Endothelial cell of umbilical vein (primary cell): ENCODE measurements around the gene ZBTB20. TPM values are rescaled to one million over a fixed set of nuclear protein-coding genes. Genes with fewer than 3 reads are reported as not detected.

ENCODE experiments used
- BruUV-seq: library from RNA; stranded (reverse); fragments of 400-500 nt; replicated peaks from 2 replicates; lab custom pipeline; 2021; lab: Mats Ljungman, UMichigan
- CTCF ChIA-PET: fragments of 300-600, 350-600 bp; sonication (Branson Sonifier 250); formaldehyde crosslinking; loops from one replicate; lab custom pipeline; 2021; ENCODE audit warnings: antibody characterized with exemption, inconsistent platforms; lab: Charles Lee
- POLR2A ChIA-PET: fragments of 300-600, 350-600 bp; sonication (Branson Sonifier 250); formaldehyde crosslinking; loops from one replicate; lab custom pipeline; 2021; ENCODE audit warnings: antibody characterized with exemption, inconsistent platforms; lab: Charles Lee
- DNase-seq: peaks from one replicate; pipeline ENCODE4 v3.0.0-alpha.2; 2011; ENCODE audit warnings: low read depth, low spot score
- FAIRE-seq: peaks from 2 replicates; lab custom pipeline; 2011; peaks lifted over from hg19 to GRCh38; lab: Jason Lieb, UNC
- H2AFZ ChIP-seq: 2 replicates; pipeline ENCODE4 v1.6.0; 2012; ENCODE audit warnings: low read depth, low read length, control low read depth, inconsistent platforms
- H3K27ac ChIP-seq: 2 replicates; pipeline ENCODE4 v1.5.1; 2011; ENCODE audit warnings: low read depth, mild to moderate bottlenecking, control low read depth, low read length, moderate library complexity; ENCODE audit not compliant: insufficient read depth
- H3K27me3 ChIP-seq, 2 experiments: 2 replicates each; pipeline versions ENCODE4 v1.6.0 to v1.6.1; 2011; ENCODE audit warnings: low read length in 2 of 2, mixed read lengths in 1 of 2; ENCODE audit not compliant: control insufficient read depth in 2 of 2, insufficient read depth in 2 of 2
- H3K36me3 ChIP-seq, 2 experiments: 2 replicates in 1 of 2; 3 replicates in 1 of 2; pipeline ENCODE4 v1.5.1; 2011; ENCODE audit warnings: low read length in 2 of 2, mild to moderate bottlenecking in 1 of 2, moderate library complexity in 1 of 2; ENCODE audit not compliant: control insufficient read depth in 2 of 2, insufficient read depth in 2 of 2; ENCODE audit errors: extremely low read depth in 1 of 2
- H3K4me1 ChIP-seq: 3 replicates; pipeline ENCODE4 v1.5.1; 2011; ENCODE audit warnings: mild to moderate bottlenecking, low read length; ENCODE audit not compliant: control insufficient read depth, insufficient read depth; ENCODE audit errors: extremely low read depth
- H3K4me2 ChIP-seq: 2 replicates; pipeline ENCODE4 v1.6.1; 2011; ENCODE audit warnings: low read length, control low read depth, mixed read lengths; ENCODE audit not compliant: insufficient read depth
- H3K4me3 ChIP-seq, 3 experiments: fragments of 200-600 bp in 1 of 3; sonication (generic), shearing (Covaris generic) in 1 of 3; replicated peaks in 1 of 3; 2 replicates each; pipeline ENCODE4 v1.5.1; 2011 to 2016; ENCODE audit warnings: control low read depth in 3 of 3, low read length in 3 of 3, mild to moderate bottlenecking in 2 of 3, inconsistent platforms in 1 of 3, low read depth in 1 of 3, moderate library complexity in 1 of 3; ENCODE audit not compliant: insufficient read depth in 1 of 3
- H3K79me2 ChIP-seq: 2 replicates; pipeline ENCODE4 v1.6.0; 2012; ENCODE audit warnings: low read length, inconsistent platforms; ENCODE audit not compliant: control insufficient read depth, insufficient read depth
- H3K9ac ChIP-seq: replicated peaks from 2 replicates; pipeline ENCODE3; 2011; ENCODE audit warnings: low read length, control low read depth; ENCODE audit not compliant: insufficient read depth; ENCODE audit errors: extremely low read depth
- H3K9me1 ChIP-seq: replicated peaks from 3 replicates; pipeline ENCODE4 v1.6.0; 2011; ENCODE audit warnings: mild to moderate bottlenecking, low read length; ENCODE audit not compliant: control insufficient read depth, insufficient read depth; ENCODE audit errors: extremely low read depth
- H3K9me3 ChIP-seq: replicated peaks from 2 replicates; pipeline ENCODE4 v1.5.1; 2012; ENCODE audit warnings: low read length, inconsistent platforms; ENCODE audit not compliant: control insufficient read depth, insufficient read depth
- H4K20me1 ChIP-seq: replicated peaks from 2 replicates; pipeline ENCODE3; 2011; ENCODE audit warnings: mild to moderate bottlenecking, low read length; ENCODE audit not compliant: control insufficient read depth, insufficient read depth; ENCODE audit errors: extremely low read depth
- EZH2 ChIP-seq: IDR thresholded peaks from 2 replicates; pipeline ENCODE4 v1.6.1; 2012; ENCODE audit warnings: borderline replicate concordance, low read depth, mild to moderate bottlenecking, moderate library complexity, low read length, inconsistent platforms; ENCODE audit not compliant: severe bottlenecking
- FOS ChIP-seq: IDR thresholded peaks from 2 replicates; pipeline ENCODE4 v1.6.1; 2011; ENCODE audit warnings: mild to moderate bottlenecking, low read length, moderate library complexity, borderline replicate concordance; ENCODE audit not compliant: insufficient read depth
- GATA2 ChIP-seq: IDR thresholded peaks from 2 replicates; pipeline ENCODE4 v1.7.0; 2011; ENCODE audit warnings: low read depth, mild to moderate bottlenecking, moderate library complexity, mixed read lengths, low read length; ENCODE audit not compliant: insufficient read length, insufficient read depth
- JUN ChIP-seq: IDR thresholded peaks from 2 replicates; pipeline ENCODE4 v1.6.1; 2011; ENCODE audit warnings: borderline replicate concordance, low read depth; ENCODE audit not compliant: insufficient read length, insufficient read depth
- MAX ChIP-seq: IDR thresholded peaks from 2 replicates; pipeline ENCODE4 v1.6.1; 2011; ENCODE audit not compliant: insufficient read depth, insufficient read length
- MYC ChIP-seq: IDR thresholded peaks from one replicate; pipeline ENCODE4 v1.6.1; 2011; ENCODE audit warnings: mild to moderate bottlenecking, low read depth, low read length
- POLR2A ChIP-seq: IDR thresholded peaks from 2 replicates; pipeline ENCODE4 v1.6.1; 2012; ENCODE audit warnings: low read depth, mild to moderate bottlenecking, control low read depth, low read length
- POLR2AphosphoS5 ChIP-seq: IDR thresholded peaks from 2 replicates; pipeline ENCODE4 v1.6.1; 2012; ENCODE audit warnings: low read depth, mild to moderate bottlenecking, control low read depth, low read length, moderate library complexity; ENCODE audit not compliant: insufficient read depth
- dilution Hi-C: fragments of 300-500 bp; cut with MboI; formaldehyde crosslinking; loops from one replicate; pipeline ENCODE4 v1.15.0; 2019; ENCODE audit warnings: low sequenced_read_pairs; ENCODE audit not compliant: extremely low pct_ligation_motif_present
- intact Hi-C: fragments of 100-400 bp; cut with micrococcal nuclease; formaldehyde crosslinking; loops from one replicate; pipeline ENCODE4 v1.10.0; 2022
- polyA plus RNA-seq, 4 experiments: library from polyadenylated mRNA; depleted of rRNA in 3 of 4; stranded (reverse) in 3 of 4; unstranded in 1 of 4; fragments of >200 nt; gene quantifications; 2 replicates each; pipeline versions ENCODE4 v1.2.1 to v1.2.3, GENCODE V29; 2011 to 2012; ENCODE audit warnings: missing spikeins in 1 of 4
- total RNA-seq: library from RNA; stranded (reverse); gene quantifications from 2 replicates; pipeline ENCODE4 v1.2.3, GENCODE V29; 2021
- TF ChIP-seq, protein P1 (sequence below), 2 donors: IDR thresholded peaks; 1 replicate in 1 of 2; 2 replicates in 1 of 2; pipeline ENCODE4 v1.5.1; 2011; ENCODE audit warnings: low read length in 2 of 2, mild to moderate bottlenecking in 2 of 2, moderate library complexity in 2 of 2, control low read depth in 1 of 2, inconsistent platforms in 1 of 2, low read depth in 1 of 2; ENCODE audit not compliant: insufficient read depth in 1 of 2; ENCODE audit errors: extremely low read depth in 1 of 2

The ZBTB20 gene
- total and polyA plus RNA-seq, 2 donors (not counting 3 experiments of a cell fraction or from before 2014, with no cell fraction given), result 2.1 to 20.5 TPM

DNA sequence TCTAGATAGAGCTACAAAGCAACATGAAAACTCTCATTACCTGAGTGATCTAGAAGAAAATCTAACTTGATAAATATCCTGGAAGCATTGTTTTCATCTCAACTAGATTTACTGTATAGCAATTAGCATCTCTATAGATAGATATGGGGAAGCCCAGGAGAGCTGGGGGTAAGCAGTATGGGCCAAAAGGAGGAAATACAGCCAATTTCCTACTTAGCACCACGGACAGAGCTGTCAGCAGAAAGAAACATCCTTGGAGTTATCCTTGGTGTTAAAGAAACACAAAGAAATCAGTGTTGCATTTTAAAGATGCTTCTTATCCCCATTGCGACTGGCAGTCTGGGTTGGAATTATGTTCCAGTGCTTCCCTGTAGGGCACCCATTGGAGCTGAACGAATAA is 727.0 kb downstream of the ZBTB20 start:
- Histone ChIP-seq H3K79me2 (no peaks in the 10 kb centered on the region), H3K36me3 (no peaks in the 10 kb centered on the region), H4K20me1 (no peaks in the 10 kb centered on the region), H3K9me1 (no peaks in the 10 kb centered on the region), H3K4me1 (no peaks in the 10 kb centered on the region), H3K9me3 (no peaks in the 10 kb centered on the region), H3K27ac (no peak overlapping the region), H3K9ac (no peak overlapping the region), H3K4me3 (no peak overlapping the region), H3K4me2 (no peak overlapping the region), H3K27me3 (no peaks in the 10 kb centered on the region), H2AFZ (no peak overlapping the region)
- POLR2A ChIA-PET, result no interaction called here
- FAIRE-seq, result no peak
- DNase-seq, result no peak
- dilution Hi-C loops (no loop called here), intact Hi-C loops (no loop called here)
- TF ChIP-seq, protein P1, sequence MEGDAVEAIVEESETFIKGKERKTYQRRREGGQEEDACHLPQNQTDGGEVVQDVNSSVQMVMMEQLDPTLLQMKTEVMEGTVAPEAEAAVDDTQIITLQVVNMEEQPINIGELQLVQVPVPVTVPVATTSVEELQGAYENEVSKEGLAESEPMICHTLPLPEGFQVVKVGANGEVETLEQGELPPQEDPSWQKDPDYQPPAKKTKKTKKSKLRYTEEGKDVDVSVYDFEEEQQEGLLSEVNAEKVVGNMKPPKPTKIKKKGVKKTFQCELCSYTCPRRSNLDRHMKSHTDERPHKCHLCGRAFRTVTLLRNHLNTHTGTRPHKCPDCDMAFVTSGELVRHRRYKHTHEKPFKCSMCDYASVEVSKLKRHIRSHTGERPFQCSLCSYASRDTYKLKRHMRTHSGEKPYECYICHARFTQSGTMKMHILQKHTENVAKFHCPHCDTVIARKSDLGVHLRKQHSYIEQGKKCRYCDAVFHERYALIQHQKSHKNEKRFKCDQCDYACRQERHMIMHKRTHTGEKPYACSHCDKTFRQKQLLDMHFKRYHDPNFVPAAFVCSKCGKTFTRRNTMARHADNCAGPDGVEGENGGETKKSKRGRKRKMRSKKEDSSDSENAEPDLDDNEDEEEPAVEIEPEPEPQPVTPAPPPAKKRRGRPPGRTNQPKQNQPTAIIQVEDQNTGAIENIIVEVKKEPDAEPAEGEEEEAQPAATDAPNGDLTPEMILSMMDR (IDR thresholded peaks at IDR 0.05; ENCODE audit: extremely low read depth in 1 of 2, insufficient read depth in 1 of 2, low read depth in 1 of 2, low read length in 2 of 2), result no peak
- no peak for TF ChIP-seq GATA2
- no peak for TF ChIP-seq MYC
- no peak for TF ChIP-seq JUN
- no peak for TF ChIP-seq POLR2A
- TF ChIP-seq MAX, result no peak
- TF ChIP-seq FOS, result no peak
- no peak for TF ChIP-seq EZH2
- TF ChIP-seq POLR2AphosphoS5, result no peak
- no TSS peak for BruUV-seq
- CTCF ChIA-PET, result interaction anchor here (0.6 to 6.4 kb wide), 10 partner anchors 11 to 1364 kb away, joined by 3 to 136 read pairs (median 4); no protein-coding TSS in a partner anchor
